ENCODE results near the gene SCARB1. TPM values are rescaled to one million over a fixed set of nuclear protein-coding genes. Genes with fewer than 3 reads are reported as not detected.

The SCARB1 gene
- total RNA-seq, 1 donor from 2014 or later: 25.1 TPM

DNA sequence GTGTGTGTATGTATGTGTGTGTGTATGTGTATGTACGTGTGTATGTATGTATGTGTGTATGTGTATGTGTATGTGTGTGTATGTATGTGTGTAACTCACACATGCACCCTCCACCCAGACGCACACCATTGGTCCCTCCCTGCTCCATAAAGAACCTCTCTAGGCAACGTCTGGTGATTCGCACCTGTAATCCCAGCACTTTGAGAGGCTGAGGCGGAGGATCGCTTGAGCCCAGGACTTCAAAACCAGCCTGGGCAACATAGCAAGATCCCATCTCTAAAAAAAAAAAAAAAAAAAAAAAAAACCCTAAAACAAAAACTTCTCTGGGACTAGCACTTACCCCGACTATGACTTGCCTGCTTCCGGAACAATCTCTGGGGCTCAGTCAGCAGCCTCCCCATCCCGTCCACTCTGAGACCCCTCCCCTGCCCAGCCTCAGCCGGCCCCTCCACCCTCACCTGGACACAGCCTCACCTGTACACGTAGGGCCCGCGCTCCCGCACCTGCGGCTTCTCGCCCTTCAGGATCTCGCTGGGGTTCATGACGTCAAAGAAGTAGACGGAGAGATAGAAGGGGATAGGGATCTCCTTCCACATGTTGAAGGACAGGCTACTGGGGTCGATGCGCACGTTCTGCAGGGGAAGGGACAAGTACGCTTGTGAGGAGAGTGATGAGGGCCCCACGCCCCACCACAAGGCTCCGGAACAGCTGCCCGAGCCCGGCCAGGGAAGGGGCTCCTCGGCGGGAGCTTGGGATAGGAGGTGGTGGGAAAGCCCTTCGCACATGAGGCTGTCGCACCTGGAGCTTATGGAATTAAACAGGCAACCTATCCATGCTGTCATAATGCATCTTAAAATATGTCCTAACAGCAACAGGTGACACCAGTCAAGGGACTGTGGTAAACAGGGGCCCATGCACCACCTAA lies 46.3 kb downstream of the SCARB1 start:
- Mint-ChIP-seq H3K9me3 (ENCODE audit: unreplicated experiment) (peaks cover 2% of the 10 kb centered on the region), H3K4me1 (ENCODE audit: low read depth, unreplicated experiment) (peaks cover 5% of the 10 kb centered on the region), H3K36me3 (ENCODE audit: unreplicated experiment) (no peaks in the 10 kb centered on the region), H3K27me3 (ENCODE audit: unreplicated experiment) (no peaks in the 10 kb centered on the region), H3K4me3 (ENCODE audit: unreplicated experiment) (no peak overlapping the region), H3K27ac (ENCODE audit: unreplicated experiment) (no peak overlapping the region)
- no peak for DNase-seq
- TF ChIP-seq, protein P1, sequence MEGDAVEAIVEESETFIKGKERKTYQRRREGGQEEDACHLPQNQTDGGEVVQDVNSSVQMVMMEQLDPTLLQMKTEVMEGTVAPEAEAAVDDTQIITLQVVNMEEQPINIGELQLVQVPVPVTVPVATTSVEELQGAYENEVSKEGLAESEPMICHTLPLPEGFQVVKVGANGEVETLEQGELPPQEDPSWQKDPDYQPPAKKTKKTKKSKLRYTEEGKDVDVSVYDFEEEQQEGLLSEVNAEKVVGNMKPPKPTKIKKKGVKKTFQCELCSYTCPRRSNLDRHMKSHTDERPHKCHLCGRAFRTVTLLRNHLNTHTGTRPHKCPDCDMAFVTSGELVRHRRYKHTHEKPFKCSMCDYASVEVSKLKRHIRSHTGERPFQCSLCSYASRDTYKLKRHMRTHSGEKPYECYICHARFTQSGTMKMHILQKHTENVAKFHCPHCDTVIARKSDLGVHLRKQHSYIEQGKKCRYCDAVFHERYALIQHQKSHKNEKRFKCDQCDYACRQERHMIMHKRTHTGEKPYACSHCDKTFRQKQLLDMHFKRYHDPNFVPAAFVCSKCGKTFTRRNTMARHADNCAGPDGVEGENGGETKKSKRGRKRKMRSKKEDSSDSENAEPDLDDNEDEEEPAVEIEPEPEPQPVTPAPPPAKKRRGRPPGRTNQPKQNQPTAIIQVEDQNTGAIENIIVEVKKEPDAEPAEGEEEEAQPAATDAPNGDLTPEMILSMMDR (IDR thresholded peaks at IDR 0.05; ENCODE audit: partially characterized antibody, unreplicated experiment): no peak

DNA sequence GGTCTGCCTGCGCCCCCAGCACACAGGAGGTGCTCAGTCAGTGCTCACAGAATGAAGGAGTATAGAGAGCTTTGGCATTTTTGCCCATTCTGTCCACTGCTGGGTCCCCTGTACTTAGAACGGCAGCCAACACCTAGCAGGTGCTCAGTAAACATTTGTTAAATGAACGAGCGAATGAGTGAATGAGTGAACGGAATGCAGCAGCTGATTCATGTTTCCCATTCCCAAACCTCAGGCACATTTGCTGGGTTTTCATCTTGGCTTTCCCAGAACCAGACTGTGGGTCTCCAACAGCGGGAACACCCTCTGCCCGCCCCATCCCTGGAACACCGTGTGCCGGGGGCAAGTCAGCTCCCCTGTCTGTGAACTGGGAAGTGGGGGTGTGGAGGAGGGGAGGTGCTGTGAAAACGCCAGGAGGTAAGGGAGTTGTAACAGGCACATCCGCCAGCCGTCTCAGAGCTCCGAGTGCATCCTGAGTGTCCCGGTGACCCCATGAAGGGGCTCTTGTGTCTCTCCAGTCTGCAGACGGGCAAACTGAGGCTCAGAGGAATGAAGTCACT lies 47.3 kb downstream of the SCARB1 start:
- TF ChIP-seq, protein P1 (IDR thresholded peaks at IDR 0.05; ENCODE audit: partially characterized antibody, unreplicated experiment): no peak
- no peak for DNase-seq
- Mint-ChIP-seq H3K4me1 (ENCODE audit: low read depth, unreplicated experiment) (peaks cover 5% of the 10 kb centered on the region), H3K27me3 (ENCODE audit: unreplicated experiment) (no peaks in the 10 kb centered on the region), H3K27ac (ENCODE audit: unreplicated experiment) (no peak overlapping the region), H3K4me3 (ENCODE audit: unreplicated experiment) (no peak overlapping the region), H3K9me3 (ENCODE audit: unreplicated experiment) (no peaks in the 10 kb centered on the region), H3K36me3 (ENCODE audit: unreplicated experiment) (no peaks in the 10 kb centered on the region)

DNA sequence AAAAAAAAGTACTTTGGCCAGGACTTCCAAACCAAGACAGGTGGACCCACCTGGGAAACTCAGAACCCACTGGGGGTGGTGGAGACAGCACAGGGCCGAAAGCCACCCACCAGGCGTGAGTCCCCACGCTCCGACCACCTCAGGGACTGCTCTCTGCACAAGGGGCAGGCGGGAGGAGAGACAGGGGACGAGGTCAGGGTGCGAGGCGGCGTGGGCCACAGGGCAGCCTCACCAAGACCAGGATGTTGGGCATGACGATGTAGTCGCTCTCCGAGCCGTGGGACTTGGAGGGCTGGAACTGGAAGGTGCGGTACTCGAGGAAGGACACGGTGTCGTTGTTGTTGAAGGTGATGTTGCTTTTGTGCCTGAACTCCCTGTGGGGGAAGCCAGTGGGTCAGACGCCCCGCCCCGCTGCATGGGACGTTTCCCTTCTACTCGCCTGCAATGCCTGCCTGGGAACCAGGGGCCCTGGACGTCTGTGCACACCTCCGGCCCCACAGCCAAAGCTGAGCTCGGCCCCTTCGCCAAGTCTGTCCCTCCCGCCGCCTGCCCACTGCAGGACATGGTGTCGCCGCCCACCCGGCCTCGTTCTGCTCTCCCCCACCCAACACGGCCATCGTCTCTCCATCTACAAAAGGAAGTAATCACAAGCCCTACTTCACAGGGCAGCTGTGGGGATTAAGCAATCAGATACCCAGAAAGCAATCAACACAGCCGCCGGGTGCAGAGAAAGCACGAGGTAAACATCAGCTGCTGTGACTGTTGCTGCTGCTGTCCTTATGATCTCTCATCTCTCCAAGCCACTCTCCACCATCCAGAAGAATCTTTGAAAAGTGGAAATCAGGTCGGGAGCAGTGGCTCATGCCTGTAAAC lies 48.7 kb downstream of the SCARB1 start:
- no peak for DNase-seq
- Mint-ChIP-seq H3K4me1 (ENCODE audit: low read depth, unreplicated experiment) (peaks cover 4% of the 10 kb centered on the region), H3K4me3 (ENCODE audit: unreplicated experiment) (no peak overlapping the region), H3K36me3 (ENCODE audit: unreplicated experiment) (no peaks in the 10 kb centered on the region), H3K27me3 (ENCODE audit: unreplicated experiment) (peaks cover 2% of the 10 kb centered on the region), H3K9me3 (ENCODE audit: unreplicated experiment) (no peaks in the 10 kb centered on the region), H3K27ac (ENCODE audit: unreplicated experiment) (no peak overlapping the region)
- TF ChIP-seq, protein P1 (IDR thresholded peaks at IDR 0.05; ENCODE audit: partially characterized antibody, unreplicated experiment): no peak

- Mint-ChIP-seq H3K36me3 (ENCODE audit: unreplicated experiment) (no peaks in the 10 kb centered on the region), H3K4me3 (ENCODE audit: unreplicated experiment) (no peak overlapping the region), H3K27ac (ENCODE audit: unreplicated experiment) (no peak overlapping the region), H3K4me1 (ENCODE audit: low read depth, unreplicated experiment) (no peaks in the 10 kb centered on the region), H3K27me3 (ENCODE audit: unreplicated experiment) (peaks cover 2% of the 10 kb centered on the region), H3K9me3 (ENCODE audit: unreplicated experiment) (no peaks in the 10 kb centered on the region)
- TF ChIP-seq, protein P1 (IDR thresholded peaks at IDR 0.05; ENCODE audit: partially characterized antibody, unreplicated experiment): no peak
- DNase-seq: no peak
Measured at GRCh38 chr12:124813782-124814181, 49.9 kb downstream of the SCARB1 start.
